GM21390 (cell line): ENCODE data around the gene STAM2.
"Not testable (repeated sequence)": the region's sequence is repeated elsewhere in the genome, so short reads cannot be mapped to it uniquely, and the experiment has no call there.

ENCODE experiments used
- ATAC-seq: cut with Tn5 transposase; IDR thresholded peaks from one replicate; pipeline ENCODE4 v1.9.1; 2021; ENCODE audit not compliant: unreplicated experiment

The STAM2 gene

DNA sequence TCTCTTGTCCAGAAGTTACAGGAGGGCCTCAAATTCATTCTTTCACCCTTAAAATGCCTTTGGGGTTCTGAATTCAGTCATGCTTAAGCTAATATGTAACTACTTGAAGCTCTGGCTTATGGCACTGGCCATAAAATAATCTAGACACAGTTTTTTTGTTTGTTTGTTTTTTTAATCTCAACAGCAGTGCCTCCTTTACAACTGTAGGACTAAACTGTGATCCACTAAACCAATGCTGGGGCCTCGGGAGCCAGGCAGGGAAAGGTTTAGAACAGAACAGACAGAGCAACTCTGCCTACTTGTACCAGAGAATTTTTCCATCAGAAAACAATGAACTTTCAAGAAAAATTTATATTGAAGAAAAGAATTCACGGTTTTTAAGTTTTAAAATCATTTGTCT is 1.7 kb downstream of the STAM2 start:
- ATAC-seq: no peak

- ATAC-seq: not testable (repeated sequence)
Measured at GRCh38 chr2:152172201-152172785, 3.3 kb downstream of the STAM2 start.

GRCh38 chr2:152171718-152172117 is 3.8 kb downstream of the STAM2 start:
- ATAC-seq: no peak

- not testable (repeated sequence) for ATAC-seq
Measured at GRCh38 chr2:152169158-152169557, 6.4 kb downstream of the STAM2 start.

DNA sequence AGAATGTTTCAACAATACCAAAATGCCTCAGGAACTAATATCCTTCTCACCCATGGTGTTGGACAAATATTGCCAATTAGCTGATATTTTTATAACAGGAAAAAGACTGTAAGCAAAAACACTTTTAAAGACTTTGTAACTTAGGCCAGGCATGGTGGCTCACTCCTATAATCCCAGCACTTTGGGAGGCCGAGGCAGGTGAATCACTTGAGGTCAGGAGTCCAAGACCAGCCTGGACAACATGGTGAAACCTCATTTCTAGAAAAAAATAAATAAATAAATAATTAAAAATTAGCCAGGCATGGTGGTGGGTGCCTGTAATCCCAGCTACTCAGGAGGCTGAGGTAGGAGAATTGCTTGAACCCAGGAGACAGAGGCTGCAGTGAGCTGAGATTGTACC is 8.1 kb downstream of the STAM2 start:
- not testable (repeated sequence) for ATAC-seq

GRCh38 chr2:152167065-152167464 is 8.5 kb downstream of the STAM2 start:
- ATAC-seq: peak; percentile 37

- ATAC-seq: peak; percentile 80
Measured at GRCh38 chr2:152166633-152167032, 8.9 kb downstream of the STAM2 start.

DNA sequence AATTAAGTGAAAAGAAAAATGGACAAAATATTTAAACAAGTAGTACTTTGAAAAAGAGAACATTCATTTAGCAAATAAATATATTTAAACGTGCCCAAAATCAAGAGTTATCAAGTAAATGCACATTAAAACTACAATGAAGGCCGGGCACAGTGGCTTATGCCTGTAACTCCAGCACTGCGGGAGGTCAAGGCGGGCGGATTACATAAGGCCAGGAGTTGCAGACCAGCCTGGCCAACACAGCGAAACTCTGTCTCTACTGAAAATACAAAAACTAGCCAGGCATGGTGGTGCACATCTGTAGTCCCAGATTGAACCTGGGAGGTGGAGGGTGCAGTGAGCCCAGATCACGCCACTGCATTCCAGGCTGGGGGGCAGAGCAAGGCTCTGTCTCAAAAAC is 9.8 kb downstream of the STAM2 start:
- no peak for ATAC-seq

DNA sequence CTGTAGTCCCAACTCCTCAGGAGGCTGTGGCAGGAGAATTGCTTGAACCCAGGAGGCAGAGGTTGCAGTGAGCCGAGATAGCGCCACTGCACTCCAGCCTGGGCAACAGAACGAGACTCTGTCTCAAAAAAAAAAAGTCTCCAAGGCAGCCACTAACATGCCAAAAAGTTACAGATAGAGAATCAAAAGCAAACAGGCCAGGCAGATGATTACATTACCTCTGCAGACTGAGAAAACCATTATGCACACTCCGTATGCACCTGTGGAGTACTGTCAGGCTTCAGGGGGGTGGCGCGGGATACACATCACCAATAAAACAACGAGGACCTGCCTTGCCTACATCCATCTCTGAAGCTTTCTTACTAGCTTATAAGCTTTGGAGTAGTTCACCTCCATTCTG is 10.3 kb downstream of the STAM2 start:
- ATAC-seq: no peak

GRCh38 chr2:152163669-152164068 is 11.9 kb downstream of the STAM2 start:
- not testable (repeated sequence) for ATAC-seq

DNA sequence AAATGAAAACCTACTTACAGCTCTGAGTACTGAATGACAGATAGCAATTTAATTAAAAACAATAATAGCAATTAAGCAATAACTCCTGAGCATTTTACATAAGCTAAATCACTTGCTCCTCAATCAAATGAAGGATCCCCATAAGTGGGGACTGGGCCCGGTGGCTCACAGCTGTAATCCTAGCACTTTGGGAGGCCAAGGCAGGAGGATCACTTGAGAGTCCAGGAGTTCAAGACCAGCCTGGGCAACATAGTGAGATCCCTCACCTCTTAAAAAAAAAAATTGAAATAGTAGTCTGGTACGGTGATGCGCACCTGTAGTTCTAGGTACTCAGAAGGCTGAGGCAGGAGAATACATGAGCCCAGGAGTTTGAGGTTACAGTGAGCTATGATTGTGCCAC is 13.4 kb downstream of the STAM2 start:
- ATAC-seq: no peak

DNA sequence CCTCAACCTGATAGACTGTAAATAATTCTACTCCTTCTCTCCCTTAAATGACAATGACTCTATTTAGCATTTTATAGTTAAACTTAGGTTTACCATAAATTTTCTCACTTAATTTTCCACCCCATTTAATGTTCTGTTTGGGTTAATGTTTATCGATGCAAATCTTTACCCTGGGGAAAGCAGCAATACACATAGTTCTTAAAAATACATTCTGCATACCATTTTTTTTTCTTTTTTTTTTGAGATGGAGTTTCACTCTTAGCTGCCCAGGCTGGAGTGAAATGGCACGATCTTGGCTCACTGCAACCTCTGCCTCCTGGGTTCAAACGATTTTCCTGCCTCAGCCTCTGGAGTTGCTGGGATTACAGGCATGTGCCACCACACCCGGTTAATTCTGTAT is 14.0 kb downstream of the STAM2 start:
- no peak for ATAC-seq

DNA sequence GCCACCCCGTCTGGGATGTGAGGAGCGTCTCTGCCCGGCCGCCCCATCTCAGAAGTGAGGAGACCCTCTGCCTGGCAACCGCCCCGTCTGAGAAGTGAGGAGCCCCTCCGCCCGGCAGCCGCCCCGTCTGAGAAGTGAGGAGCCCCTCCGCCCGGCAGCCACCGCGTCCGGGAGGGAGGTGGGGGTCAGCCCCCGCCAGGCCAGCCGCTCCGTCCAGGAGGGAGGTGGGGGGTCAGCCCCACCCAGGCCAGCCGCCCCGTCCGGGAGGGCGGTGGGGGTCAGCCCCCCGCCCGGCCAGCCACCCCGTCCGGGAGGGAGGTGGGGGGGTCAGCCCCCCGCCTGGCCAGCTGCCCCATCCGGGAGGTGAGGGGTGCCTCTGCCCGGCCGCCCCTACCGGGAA is 15.2 kb downstream of the STAM2 start:
- ATAC-seq: not testable (repeated sequence)

DNA sequence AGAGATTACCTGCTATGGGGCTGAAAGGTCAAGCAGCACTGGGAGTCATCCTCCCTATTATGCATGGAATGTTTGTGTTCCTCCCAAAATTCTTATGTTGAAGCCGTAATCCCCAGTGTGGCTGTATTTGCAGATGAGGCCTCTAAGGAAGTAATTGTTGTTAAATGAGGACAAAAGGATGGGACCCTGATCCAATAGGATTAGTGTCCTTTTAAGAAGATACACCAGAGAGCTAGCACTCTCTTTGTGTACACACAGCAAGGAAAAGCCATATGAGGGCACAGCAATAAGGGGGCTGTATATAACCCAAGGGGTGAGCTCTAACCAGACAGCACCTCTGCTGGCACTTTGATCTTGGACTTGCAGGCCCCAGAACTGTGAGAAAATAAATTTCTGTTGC is 18.3 kb downstream of the STAM2 start:
- ATAC-seq: no peak

- no peak for ATAC-seq
Measured at GRCh38 chr2:152155209-152155608, 20.4 kb downstream of the STAM2 start.

- ATAC-seq: no peak
Measured at GRCh38 chr2:152154462-152154861, 21.1 kb downstream of the STAM2 start.

- peak; percentile 78 for ATAC-seq
Measured at GRCh38 chr2:152134488-152135280, 40.9 kb downstream of the STAM2 start.

- ATAC-seq: no peak
Measured at GRCh38 chr2:152132306-152132705, 43.3 kb downstream of the STAM2 start.

GRCh38 chr2:152127628-152128027 is 47.9 kb downstream of the STAM2 start:
- no peak for ATAC-seq

- ATAC-seq: no peak
Measured at GRCh38 chr2:152126664-152127063, 48.9 kb downstream of the STAM2 start.

GRCh38 chr2:152122161-152122560 is 53.4 kb downstream of the STAM2 start:
- ATAC-seq: no peak

DNA sequence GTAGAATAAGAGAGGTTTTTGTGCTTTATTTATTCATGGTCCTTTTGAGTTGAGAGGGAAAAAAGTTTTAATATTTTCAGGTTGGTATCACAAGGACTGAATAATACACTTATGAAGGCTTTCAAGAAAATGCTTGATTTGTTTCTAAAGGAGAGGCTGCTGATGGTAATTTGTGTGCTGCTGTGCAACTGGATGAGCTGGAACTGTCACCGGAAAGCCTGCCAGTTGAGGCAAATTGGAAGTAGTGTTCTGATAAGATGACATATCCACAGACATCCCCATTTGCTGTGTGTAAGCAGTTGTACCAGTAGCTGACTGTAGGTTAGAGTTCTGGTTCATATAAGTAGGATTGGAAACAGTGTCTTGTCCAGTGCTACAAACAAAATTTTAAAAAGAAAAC is 55.1 kb downstream of the STAM2 start:
- ATAC-seq: no peak

DNA sequence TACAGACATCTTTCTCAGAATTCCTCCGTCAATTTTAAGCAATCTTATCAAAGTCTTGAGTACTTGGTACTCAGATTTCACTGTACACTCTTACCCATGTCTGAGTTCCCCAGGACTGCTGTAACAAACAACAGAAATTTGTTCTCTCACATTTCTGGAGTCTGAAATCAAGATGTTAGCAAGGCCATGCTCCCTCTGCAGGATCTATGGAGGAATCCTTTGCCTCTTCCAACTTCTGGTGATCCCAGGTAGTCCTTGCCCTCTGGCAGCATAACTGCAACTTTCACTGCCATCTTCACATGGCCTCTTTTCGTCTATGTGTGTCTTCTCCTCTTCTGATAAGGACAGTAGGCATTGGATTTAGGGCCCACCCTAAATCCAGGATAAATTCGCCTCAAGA is 59.6 kb downstream of the STAM2 start:
- no peak for ATAC-seq
